Endodermal cell (in vitro differentiated cells): ENCODE results near the gene NR5A1. TPM values are rescaled to one million over a fixed set of nuclear protein-coding genes. Genes with fewer than 3 reads are reported as not detected.

ENCODE experiments used
- DNase-seq: peaks from one replicate; pipeline ENCODE4 v3.0.0-alpha.2; 2017
- H3K27ac ChIP-seq: 2 replicates; pipeline ENCODE4 v1.5.1; 2013; ENCODE audit warnings: mild to moderate bottlenecking, low read depth, low read length, moderate library complexity
- H3K27me3 ChIP-seq: 2 replicates; pipeline ENCODE4 v1.6.1; 2013; ENCODE audit warnings: mild to moderate bottlenecking, low read length, moderate library complexity; ENCODE audit not compliant: insufficient read depth, control insufficient read depth, poor library complexity, severe bottlenecking
- H3K36me3 ChIP-seq: 2 replicates; pipeline ENCODE4 v1.7.0; 2013; ENCODE audit warnings: mild to moderate bottlenecking, low read length, moderate library complexity; ENCODE audit not compliant: control insufficient read depth, insufficient read depth
- H3K4me1 ChIP-seq: one replicate; pipeline ENCODE4 v1.7.0; 2013; ENCODE audit warnings: low read length; ENCODE audit not compliant: control insufficient read depth, insufficient read depth
- H3K4me3 ChIP-seq: 2 replicates; pipeline ENCODE4 v1.5.1; 2013; ENCODE audit warnings: mild to moderate bottlenecking, low read length, moderate library complexity
- H3K9ac ChIP-seq: 2 replicates; pipeline ENCODE4 v1.6.1; 2013; ENCODE audit warnings: mild to moderate bottlenecking, low read length, moderate library complexity; ENCODE audit not compliant: poor library complexity, severe bottlenecking; ENCODE audit errors: extremely low read depth
- H3K9me3 ChIP-seq: 2 replicates; pipeline ENCODE4 v1.6.1; 2013; ENCODE audit warnings: mild to moderate bottlenecking, low read length, moderate library complexity; ENCODE audit not compliant: control insufficient read depth
- H3K27ac Mint-ChIP-seq: 2 replicates; pipeline ENCODE4 v1.8.0; 2020; ENCODE audit warnings: mixed read lengths
- H3K27me3 Mint-ChIP-seq: 2 replicates; pipeline ENCODE4 v1.8.0; 2021; ENCODE audit warnings: mild to moderate bottlenecking, mixed read lengths; ENCODE audit not compliant: insufficient read depth
- H3K36me3 Mint-ChIP-seq: 2 replicates; pipeline ENCODE4 v1.8.0; 2020; ENCODE audit warnings: low read depth, mixed read lengths
- H3K4me1 Mint-ChIP-seq: 2 replicates; pipeline ENCODE4 v1.8.0; 2020; ENCODE audit warnings: mixed read lengths
- H3K4me3 Mint-ChIP-seq: 2 replicates; pipeline ENCODE4 v1.8.0; 2020; ENCODE audit warnings: mild to moderate bottlenecking, moderate library complexity, mixed read lengths
- H3K9me3 Mint-ChIP-seq: 2 replicates; pipeline ENCODE4 v1.8.0; 2020; ENCODE audit warnings: mild to moderate bottlenecking, mixed read lengths
- WGBS, 2 experiments: methylation state at CpG; one replicate each; pipeline versions ENCODE4 v1.1.5 to v1.1.7; 2013; ENCODE audit warnings: missing lambda C conversion rate in 2 of 2, mixed read lengths in 1 of 2; ENCODE audit not compliant: insufficient coverage in 1 of 2, insufficient read length in 1 of 2; 5-methylcytosine and 5-hydroxymethylcytosine counted together
- total RNA-seq, 2 donors: library from RNA; stranded (reverse); fragmentation: NEBNext Ultra II Directional in 1 of 2; extraction: Animal tissue kit (Norgen Biotek cat#: 25700) in 1 of 2; gene quantifications; 2 replicates in 1 of 2; 3 replicates in 1 of 2; pipeline ENCODE4 v1.2.1, GENCODE V29; 2021
- TF ChIP-seq, protein P1 (sequence below): fragments of 200-600 bp; sonication (generic); conservative IDR thresholded peaks from 2 replicates; pipeline ENCODE4 v1.5.0; 2021; ENCODE audit warnings: antibody characterized with exemption, mild to moderate bottlenecking

The NR5A1 gene
- total RNA-seq, 2 donors from 2014 or later = 0.37 TPM; not detected in 1

DNA sequence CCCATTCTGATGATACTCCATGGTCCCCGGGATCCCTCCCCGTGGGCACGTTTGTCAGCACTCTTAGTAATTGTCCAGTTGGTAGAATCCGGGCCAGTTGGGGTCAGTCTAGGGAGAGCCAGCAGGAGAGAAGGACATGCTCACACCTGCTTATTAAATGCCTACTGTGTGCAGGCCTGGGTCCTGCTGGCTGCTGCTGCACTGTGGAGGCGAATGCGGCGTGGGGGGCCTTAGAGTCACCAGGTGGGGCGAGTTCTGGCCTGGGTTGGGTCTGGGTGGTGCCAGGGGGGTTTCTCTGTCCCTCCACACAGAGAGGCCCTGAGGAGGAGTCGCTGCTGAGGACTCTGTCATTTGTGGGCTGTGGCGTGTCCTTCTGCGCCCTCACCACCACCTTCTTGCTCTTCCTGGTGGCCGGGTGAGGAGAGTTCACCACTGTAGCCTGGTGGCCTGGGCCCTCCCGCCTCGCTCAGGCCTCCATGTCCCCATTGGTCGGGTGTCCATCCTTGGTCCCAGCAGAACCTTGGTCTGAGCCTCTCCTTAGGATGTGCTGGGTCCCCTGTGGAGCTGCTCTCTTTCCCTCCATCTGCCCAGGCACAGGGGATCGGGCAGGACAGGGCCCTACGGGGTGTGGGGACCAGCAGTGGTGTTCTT, 39.7 kb downstream of the NR5A1 start:
- Histone ChIP-seq H3K4me3 (no peak overlapping the region), H3K9me3 (no peaks in the 10 kb centered on the region), H3K27me3 (peaks cover 9% of the 10 kb centered on the region), H3K36me3 (no peaks in the 10 kb centered on the region), H3K9ac (no peak overlapping the region), H3K4me1 (no peaks in the 10 kb centered on the region), H3K27ac (no peak overlapping the region)
- Mint-ChIP-seq H3K36me3 (no peaks in the 10 kb centered on the region), H3K4me1 (no peaks in the 10 kb centered on the region), H3K9me3 (no peaks in the 10 kb centered on the region), H3K27ac (no peak overlapping the region), H3K4me3 (no peak overlapping the region), H3K27me3 (peaks cover 11% of the 10 kb centered on the region)
- WGBS, 2 experiments = 91 to 94% methylated on average over 12 to 17 of the region's 17 CpGs
- DNase-seq = no peak
- TF ChIP-seq, protein P1, sequence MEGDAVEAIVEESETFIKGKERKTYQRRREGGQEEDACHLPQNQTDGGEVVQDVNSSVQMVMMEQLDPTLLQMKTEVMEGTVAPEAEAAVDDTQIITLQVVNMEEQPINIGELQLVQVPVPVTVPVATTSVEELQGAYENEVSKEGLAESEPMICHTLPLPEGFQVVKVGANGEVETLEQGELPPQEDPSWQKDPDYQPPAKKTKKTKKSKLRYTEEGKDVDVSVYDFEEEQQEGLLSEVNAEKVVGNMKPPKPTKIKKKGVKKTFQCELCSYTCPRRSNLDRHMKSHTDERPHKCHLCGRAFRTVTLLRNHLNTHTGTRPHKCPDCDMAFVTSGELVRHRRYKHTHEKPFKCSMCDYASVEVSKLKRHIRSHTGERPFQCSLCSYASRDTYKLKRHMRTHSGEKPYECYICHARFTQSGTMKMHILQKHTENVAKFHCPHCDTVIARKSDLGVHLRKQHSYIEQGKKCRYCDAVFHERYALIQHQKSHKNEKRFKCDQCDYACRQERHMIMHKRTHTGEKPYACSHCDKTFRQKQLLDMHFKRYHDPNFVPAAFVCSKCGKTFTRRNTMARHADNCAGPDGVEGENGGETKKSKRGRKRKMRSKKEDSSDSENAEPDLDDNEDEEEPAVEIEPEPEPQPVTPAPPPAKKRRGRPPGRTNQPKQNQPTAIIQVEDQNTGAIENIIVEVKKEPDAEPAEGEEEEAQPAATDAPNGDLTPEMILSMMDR = no peak

DNA sequence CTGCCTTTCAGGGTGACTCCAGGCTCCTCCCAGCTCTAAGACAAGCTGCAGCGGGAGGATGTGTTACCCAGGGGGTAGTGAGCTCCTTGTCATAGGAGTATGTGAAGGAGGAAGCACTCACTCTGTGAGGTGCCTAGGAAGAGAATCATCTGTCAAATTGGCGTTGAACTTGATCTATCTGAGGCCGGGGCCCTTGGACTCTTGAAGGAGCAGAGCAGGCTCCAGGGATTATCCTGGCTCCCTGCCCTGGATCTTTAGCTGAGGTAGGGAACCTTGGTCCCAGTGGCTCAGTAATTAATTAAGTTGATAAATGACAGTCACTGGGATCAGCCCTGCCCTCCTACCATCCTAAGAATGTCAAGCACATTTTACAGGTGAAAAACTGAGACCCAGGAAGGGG, 41.5 kb downstream of the NR5A1 start:
- no peaks in the 10 kb centered on the region for H3K36me3 Mint-ChIP-seq
- 90 to 92% methylated on average over 3 of the region's 3 CpGs for WGBS, 2 experiments
- no peak overlapping the region for H3K27ac ChIP-seq
- H3K27ac Mint-ChIP-seq = no peak overlapping the region
- peaks cover 9% of the 10 kb centered on the region for H3K27me3 ChIP-seq
- H3K4me3 ChIP-seq = no peak overlapping the region
- no peaks in the 10 kb centered on the region for H3K9me3 Mint-ChIP-seq
- H3K36me3 ChIP-seq = no peaks in the 10 kb centered on the region
- no peak overlapping the region for H3K9ac ChIP-seq
- no peak overlapping the region for H3K4me3 Mint-ChIP-seq
- no peaks in the 10 kb centered on the region for H3K4me1 ChIP-seq
- TF ChIP-seq, protein P1 = no peak
- H3K9me3 ChIP-seq = no peaks in the 10 kb centered on the region
- no peak for DNase-seq
- H3K4me1 Mint-ChIP-seq = no peaks in the 10 kb centered on the region
- H3K27me3 Mint-ChIP-seq = peaks cover 15% of the 10 kb centered on the region

DNA sequence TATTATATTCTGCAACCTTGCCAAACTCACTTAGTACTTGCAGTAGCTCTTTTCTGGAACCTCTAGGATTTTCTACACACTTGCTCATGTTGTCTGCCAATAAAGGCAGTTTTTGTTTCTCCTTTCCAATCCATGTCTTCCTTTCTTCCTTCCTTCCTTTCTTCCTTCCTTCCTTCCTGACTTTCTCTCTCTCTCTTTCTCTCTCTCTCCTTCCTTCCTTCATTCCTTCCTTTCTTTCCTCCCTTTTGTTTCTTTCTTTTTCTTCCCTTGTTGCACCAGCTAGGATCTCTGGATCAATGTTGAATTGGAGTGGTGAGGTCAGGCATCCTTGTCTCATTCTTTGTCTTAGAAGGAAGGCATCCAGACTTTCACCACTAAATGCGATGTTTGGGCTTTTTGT, 44.5 kb downstream of the NR5A1 start:
- peaks cover 15% of the 10 kb centered on the region for H3K27me3 Mint-ChIP-seq
- no peak overlapping the region for H3K27ac Mint-ChIP-seq
- no peaks in the 10 kb centered on the region for H3K4me1 Mint-ChIP-seq
- Histone ChIP-seq H3K9ac (no peak overlapping the region), H3K9me3 (no peaks in the 10 kb centered on the region), H3K36me3 (no peaks in the 10 kb centered on the region), H3K27ac (no peak overlapping the region), H3K4me1 (no peaks in the 10 kb centered on the region), H3K4me3 (no peak overlapping the region), H3K27me3 (peaks cover 9% of the 10 kb centered on the region)
- H3K9me3 Mint-ChIP-seq = no peaks in the 10 kb centered on the region
- H3K36me3 Mint-ChIP-seq = no peaks in the 10 kb centered on the region
- 69 to 100% methylated on average over 1 of the region's 1 CpG for WGBS, 2 experiments
- H3K4me3 Mint-ChIP-seq = no peak overlapping the region
- TF ChIP-seq, protein P1 = no peak
- DNase-seq = no peak
